SK-N-SH treated with all-trans-retinoic acid at 6 μM for 48 hours (cell line): ENCODE results near the gene PRPF38B.

Source experiments
- ARNTL ChIP-seq: fragments of 450-650 bp; formaldehyde crosslinking; IDR thresholded peaks from 2 replicates; pipeline ENCODE4 v1.5.0; 2020; ENCODE audit warnings: low read depth, mild to moderate bottlenecking, moderate library complexity, borderline replicate concordance
- CSDC2 ChIP-seq: fragments of 250-450 bp; sonication (Bioruptor Pico); IDR thresholded peaks from 2 replicates; pipeline ENCODE4 v1.5.0; 2020; ENCODE audit warnings: mild to moderate bottlenecking, moderate library complexity
- ESRRG ChIP-seq: fragments of 250-450 bp; sonication (Bioruptor Pico); IDR thresholded peaks from 2 replicates; pipeline ENCODE4 v1.6.1; 2021; ENCODE audit warnings: mild to moderate bottlenecking
- ISL1 ChIP-seq: fragments of 250-450 bp; sonication (Bioruptor Pico); IDR thresholded peaks from 2 replicates; pipeline ENCODE4 v2.1.2; 2022; ENCODE audit warnings: mild to moderate bottlenecking, moderate library complexity
- RARB ChIP-seq: fragments of 250-450 bp; sonication (Bioruptor Pico); IDR thresholded peaks from 2 replicates; pipeline ENCODE4 v1.8.0; 2021; ENCODE audit warnings: mild to moderate bottlenecking, moderate library complexity
- ZNF565 ChIP-seq: fragments of 450-650 bp; formaldehyde crosslinking; conservative IDR thresholded peaks from 2 replicates; pipeline ENCODE4 v1.5.0; 2020; ENCODE audit warnings: low read depth, mild to moderate bottlenecking, moderate library complexity
- ZNF8 ChIP-seq: fragments of 450-650 bp; formaldehyde crosslinking; IDR thresholded peaks from 2 replicates; pipeline ENCODE4 v1.5.0; 2020; ENCODE audit warnings: mild to moderate bottlenecking, moderate library complexity
- TF ChIP-seq, protein P1 (sequence below): fragments of 250-450 bp; sonication (Bioruptor Pico); IDR thresholded peaks from 2 replicates; pipeline ENCODE4 v1.5.1; 2021; ENCODE audit warnings: mild to moderate bottlenecking, moderate library complexity
- TF ChIP-seq, protein P2 (sequence below): fragments of 250-450 bp; sonication (Bioruptor Pico); IDR thresholded peaks from 2 replicates; pipeline ENCODE4 v1.8.0; 2021; ENCODE audit warnings: low read depth, mild to moderate bottlenecking, moderate library complexity, borderline replicate concordance
- TF ChIP-seq, protein P3 (sequence below): fragments of 250-450 bp; sonication (Bioruptor Pico); IDR thresholded peaks from 2 replicates; pipeline ENCODE4 v1.5.0; 2020; ENCODE audit warnings: mild to moderate bottlenecking, moderate library complexity

DNA sequence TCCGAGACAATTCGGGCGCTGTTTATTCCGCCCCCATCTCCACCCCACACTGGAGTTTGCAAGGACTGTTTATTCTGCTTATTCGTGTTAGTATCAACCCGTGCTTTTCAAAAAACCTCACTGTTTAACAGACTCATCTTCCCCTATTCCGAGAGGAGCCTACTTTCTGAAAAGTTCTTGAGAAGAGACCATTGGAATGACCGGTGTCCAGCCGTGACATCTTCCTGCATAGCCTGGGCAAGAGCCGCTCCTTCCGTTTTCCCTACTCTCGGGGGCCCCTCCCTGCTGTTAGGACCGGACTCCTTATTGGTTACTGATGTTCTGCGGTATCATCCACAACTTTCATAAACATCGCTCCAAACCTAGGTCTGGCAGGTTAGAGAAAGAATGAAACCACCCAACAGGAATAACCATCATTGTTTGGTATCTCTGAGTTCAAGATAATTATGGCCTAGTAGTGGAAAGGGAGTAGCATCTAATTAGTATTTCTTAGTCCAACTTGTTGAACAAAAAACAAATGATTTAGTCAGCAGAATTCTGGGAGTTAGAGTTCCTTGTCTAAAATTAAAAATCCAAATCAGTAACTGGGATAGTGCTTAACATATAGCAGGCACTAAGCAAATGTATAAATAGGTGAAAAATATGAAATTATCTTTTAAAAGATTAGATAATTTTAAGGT is 55.2 kb downstream of the PRPF38B start:
- TF ChIP-seq CSDC2 (CRISPR knock-in tag) (no peak), ESRRG (no peak), ZNF565 (CRISPR knock-in tag) (no peak), ISL1 (CRISPR knock-in tag) (no peak), ARNTL (CRISPR knock-in tag) (no peak), RARB (CRISPR knock-in tag) (no peak), ZNF8 (CRISPR knock-in tag) (no peak)
- TF ChIP-seq, protein P1, sequence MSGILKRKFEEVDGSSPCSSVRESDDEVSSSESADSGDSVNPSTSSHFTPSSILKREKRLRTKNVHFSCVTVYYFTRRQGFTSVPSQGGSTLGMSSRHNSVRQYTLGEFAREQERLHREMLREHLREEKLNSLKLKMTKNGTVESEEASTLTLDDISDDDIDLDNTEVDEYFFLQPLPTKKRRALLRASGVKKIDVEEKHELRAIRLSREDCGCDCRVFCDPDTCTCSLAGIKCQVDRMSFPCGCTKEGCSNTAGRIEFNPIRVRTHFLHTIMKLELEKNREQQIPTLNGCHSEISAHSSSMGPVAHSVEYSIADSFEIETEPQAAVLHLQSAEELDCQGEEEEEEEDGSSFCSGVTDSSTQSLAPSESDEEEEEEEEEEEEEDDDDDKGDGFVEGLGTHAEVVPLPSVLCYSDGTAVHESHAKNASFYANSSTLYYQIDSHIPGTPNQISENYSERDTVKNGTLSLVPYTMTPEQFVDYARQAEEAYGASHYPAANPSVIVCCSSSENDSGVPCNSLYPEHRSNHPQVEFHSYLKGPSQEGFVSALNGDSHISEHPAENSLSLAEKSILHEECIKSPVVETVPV (CRISPR knock-in tag) = no peak
- TF ChIP-seq, protein P2, sequence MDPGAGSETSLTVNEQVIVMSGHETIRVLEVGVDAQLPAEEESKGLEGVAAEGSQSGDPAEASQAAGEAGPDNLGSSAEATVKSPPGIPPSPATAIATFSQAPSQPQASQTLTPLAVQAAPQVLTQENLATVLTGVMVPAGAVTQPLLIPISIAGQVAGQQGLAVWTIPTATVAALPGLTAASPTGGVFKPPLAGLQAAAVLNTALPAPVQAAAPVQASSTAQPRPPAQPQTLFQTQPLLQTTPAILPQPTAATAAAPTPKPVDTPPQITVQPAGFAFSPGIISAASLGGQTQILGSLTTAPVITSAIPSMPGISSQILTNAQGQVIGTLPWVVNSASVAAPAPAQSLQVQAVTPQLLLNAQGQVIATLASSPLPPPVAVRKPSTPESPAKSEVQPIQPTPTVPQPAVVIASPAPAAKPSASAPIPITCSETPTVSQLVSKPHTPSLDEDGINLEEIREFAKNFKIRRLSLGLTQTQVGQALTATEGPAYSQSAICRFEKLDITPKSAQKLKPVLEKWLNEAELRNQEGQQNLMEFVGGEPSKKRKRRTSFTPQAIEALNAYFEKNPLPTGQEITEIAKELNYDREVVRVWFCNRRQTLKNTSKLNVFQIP (CRISPR knock-in tag) = no peak
- TF ChIP-seq, protein P3, sequence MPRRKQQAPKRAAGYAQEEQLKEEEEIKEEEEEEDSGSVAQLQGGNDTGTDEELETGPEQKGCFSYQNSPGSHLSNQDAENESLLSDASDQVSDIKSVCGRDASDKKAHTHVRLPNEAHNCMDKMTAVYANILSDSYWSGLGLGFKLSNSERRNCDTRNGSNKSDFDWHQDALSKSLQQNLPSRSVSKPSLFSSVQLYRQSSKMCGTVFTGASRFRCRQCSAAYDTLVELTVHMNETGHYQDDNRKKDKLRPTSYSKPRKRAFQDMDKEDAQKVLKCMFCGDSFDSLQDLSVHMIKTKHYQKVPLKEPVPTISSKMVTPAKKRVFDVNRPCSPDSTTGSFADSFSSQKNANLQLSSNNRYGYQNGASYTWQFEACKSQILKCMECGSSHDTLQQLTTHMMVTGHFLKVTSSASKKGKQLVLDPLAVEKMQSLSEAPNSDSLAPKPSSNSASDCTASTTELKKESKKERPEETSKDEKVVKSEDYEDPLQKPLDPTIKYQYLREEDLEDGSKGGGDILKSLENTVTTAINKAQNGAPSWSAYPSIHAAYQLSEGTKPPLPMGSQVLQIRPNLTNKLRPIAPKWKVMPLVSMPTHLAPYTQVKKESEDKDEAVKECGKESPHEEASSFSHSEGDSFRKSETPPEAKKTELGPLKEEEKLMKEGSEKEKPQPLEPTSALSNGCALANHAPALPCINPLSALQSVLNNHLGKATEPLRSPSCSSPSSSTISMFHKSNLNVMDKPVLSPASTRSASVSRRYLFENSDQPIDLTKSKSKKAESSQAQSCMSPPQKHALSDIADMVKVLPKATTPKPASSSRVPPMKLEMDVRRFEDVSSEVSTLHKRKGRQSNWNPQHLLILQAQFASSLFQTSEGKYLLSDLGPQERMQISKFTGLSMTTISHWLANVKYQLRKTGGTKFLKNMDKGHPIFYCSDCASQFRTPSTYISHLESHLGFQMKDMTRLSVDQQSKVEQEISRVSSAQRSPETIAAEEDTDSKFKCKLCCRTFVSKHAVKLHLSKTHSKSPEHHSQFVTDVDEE = no peak
